Astrocyte of the spinal cord (primary cell): ENCODE data around the gene MAPK1.
"Not testable (repeated sequence)": the region's sequence is repeated elsewhere in the genome, so short reads cannot be mapped to it uniquely, and the experiment has no call there.

ENCODE experiments used
- DNase-seq: peaks from one replicate; pipeline ENCODE4 v3.0.0; 2011; ENCODE audit warnings: low read depth, low spot score
- H3K4me3 ChIP-seq: 2 replicates; pipeline ENCODE4 v1.5.1; 2011; ENCODE audit warnings: low read depth, mild to moderate bottlenecking, low read length, moderate library complexity
- in situ Hi-C: cut with HindIII; loops from 2 replicates; pipeline ENCODE4 v1.10.0; 2017; ENCODE audit warnings: low sequenced_read_pairs
- TF ChIP-seq, protein P1 (sequence below): IDR thresholded peaks from 2 replicates; pipeline ENCODE4 v1.5.1; 2012; ENCODE audit warnings: low read depth, mild to moderate bottlenecking, low read length, inconsistent platforms

The MAPK1 gene

DNA sequence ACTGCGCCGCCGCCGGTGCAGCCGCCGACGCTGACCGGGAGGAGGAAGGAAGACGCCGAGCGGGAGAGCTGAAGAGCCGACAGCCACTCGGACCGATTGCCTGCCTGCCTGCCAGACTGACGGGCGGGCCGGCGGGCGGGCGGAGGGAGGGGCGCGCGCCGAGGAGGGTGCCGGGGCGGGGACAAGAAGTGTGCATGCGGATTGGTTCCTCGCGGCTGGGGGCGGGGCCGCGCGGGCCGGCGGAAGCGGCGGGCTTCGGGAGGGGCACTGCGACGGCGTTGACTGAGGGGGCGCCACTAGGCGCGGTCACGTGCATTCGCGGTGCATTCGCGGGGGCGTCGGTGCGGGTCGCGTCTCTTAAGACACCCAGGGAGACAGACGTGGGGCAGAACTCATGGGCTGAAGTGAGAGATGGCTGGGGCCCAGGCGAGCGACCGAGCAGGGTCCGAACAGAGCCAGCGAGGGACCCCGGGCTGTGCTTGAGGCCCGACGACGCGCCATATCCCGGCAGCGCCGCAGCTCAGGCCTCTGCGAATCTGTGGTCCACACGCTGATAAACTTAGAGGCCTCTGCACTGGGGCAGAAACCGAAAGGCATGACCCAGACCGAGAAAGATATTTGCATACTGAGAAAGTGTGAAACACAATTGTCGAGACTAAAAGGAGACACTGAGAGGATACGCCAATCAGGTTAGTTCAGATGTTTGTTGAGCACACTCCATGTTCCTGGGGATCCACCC, at the start of gene MAPK1:
MAPK1 (minus strand) TSS at position 118 of the 739 bp plus-strand sequence. CDS start 205 bp downstream, outside the sequence.
- TF ChIP-seq, protein P1, sequence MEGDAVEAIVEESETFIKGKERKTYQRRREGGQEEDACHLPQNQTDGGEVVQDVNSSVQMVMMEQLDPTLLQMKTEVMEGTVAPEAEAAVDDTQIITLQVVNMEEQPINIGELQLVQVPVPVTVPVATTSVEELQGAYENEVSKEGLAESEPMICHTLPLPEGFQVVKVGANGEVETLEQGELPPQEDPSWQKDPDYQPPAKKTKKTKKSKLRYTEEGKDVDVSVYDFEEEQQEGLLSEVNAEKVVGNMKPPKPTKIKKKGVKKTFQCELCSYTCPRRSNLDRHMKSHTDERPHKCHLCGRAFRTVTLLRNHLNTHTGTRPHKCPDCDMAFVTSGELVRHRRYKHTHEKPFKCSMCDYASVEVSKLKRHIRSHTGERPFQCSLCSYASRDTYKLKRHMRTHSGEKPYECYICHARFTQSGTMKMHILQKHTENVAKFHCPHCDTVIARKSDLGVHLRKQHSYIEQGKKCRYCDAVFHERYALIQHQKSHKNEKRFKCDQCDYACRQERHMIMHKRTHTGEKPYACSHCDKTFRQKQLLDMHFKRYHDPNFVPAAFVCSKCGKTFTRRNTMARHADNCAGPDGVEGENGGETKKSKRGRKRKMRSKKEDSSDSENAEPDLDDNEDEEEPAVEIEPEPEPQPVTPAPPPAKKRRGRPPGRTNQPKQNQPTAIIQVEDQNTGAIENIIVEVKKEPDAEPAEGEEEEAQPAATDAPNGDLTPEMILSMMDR, result peak; percentile 29
- DNase-seq, result peak; percentile 92
- peak within 1 kb of the TSS; percentile 94 for H3K4me3 ChIP-seq
- in situ Hi-C loops, result no loop called here

DNA sequence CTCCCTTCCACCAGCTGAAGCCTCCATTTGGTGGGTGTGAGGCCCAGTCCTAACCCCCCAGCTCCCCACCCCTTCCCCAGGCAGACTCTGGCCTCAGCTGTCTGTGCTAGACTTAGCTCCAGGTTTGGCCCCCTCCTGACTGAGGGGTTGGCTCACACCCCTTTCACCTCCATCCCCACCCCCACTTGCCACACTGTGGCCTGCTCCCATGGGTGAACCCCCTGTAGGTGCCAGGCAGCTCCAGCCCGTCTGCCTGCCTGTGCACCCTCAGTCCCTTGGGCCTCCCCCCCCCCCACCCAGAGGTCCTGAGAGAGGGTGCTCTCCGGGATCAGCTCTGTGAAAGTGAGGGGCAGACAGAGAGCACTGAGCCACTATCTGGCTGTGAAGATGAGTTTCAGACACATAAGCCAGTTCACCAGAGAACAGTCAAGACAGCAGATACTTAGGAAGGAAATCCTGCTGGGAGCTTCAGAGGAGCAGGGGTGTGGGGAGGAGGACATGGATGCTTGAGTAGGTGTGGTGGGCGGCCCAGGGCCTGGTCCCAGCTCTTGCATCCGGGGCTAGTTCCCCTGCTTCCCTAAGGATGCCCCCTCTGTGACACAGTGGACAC, 49.0 kb upstream of the MAPK1 start:
- TF ChIP-seq, protein P1, result no peak
- in situ Hi-C loops, result no loop called here
- H3K4me3 ChIP-seq, result no peak overlapping the region
- DNase-seq, result no peak

DNA sequence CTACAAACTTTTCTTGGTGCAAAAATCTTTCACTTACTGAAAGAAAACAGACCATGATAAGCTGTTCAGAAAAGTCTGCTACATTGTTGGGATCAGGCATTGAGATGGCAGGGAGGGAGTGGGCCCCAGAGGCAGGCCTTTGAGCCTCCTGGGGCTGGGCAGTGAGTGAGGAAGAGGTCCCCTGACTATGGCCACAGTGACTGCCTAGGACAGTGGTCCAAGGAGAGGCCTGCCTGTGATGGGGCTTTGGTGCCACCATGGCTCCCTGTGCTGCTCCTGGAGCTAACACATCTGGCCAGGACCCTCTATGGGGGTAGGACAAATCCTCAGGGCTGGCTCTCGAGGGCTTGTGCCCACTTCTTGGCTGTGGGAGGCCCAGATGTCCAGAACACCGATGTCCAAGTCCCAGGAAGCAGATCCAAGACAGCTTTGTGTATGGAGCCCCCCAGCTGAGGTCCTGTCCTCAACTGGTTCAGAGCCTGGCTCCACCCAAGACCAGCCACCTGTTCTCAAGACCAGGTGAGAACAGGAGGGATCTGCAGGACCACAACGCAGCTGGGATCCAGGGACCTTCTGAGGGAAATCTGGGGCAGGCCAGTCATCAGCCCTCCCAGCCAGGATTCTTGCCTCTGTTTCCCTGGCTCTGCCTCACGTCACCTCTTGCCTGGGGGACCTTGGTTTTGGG, 48.3 kb upstream of the MAPK1 start:
- TF ChIP-seq, protein P1, result no peak
- DNase-seq, result no peak
- no peak overlapping the region for H3K4me3 ChIP-seq
- in situ Hi-C loops, result no loop called here

DNA sequence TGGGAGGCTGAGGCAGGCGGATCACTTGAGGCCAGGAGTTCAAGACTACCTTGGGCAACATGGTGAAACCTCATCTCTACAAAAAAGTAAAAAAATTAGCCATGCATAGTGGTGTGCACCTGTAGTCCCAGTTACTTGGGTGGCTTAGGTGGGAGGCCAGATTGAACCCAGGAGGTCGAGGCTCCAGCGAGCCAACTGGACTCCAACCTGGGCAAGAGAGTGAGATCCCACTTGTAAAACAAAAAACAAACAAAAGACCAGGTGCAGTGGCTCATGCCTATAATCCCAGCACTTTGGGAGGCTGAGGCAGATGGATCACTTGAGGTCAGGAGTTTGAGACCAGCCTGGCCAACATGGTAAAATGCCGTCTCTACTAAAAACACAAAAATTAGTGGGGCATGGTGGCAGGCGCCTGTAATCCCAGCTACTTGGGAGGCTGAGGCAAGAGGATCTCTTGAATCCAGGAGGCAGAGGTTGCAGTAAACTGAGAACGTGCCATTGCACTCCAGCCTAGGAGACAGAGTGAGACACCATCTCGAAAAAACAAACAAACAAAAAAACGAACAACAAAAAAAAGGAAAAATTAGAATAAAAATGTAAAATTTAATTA, 46.7 kb upstream of the MAPK1 start:
- in situ Hi-C loops, DNase-seq, H3K4me3 ChIP-seq: not testable (repeated sequence)

DNA sequence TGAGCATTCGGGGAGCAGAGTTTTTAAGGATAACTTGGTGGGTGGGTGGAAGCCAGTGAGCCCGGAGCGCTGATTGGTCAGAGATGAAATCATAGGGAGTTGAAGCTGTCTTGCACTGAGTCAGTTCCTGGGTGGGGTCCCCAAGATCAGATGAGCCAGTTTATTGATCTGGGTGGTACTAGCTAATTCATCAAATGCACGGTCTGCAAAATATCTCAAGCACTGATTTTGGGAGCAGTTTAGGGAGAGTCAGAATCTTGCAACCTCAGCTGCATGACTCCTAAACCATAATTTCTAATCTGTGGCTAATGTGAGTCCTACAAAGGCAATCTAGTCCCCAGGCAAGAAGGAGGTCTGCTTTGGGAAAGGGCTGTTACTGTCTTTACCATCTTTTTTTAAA, 42.9 kb upstream of the MAPK1 start:
- DNase-seq, in situ Hi-C loops, H3K4me3 ChIP-seq: not testable (repeated sequence)

DNA sequence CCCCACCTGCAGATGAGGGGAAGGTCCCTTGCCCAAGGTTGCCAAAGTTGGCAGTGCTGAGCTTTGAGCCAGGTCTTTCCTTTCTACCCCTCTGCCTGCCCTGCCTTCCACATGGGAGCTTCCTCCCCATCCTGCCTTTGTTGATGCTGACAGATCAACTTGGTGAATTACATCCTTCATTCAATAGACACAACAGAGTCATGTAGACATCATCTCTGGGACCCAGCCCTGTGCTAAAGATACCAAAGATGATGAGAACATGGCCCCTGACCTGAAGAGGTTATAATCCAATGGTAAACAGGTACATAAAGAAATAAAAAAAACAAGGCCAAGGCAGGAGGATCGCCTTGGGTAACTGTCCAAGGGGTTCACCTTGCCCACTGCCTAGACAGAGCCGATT, 42.4 kb upstream of the MAPK1 start:
- TF ChIP-seq, protein P1, result no peak
- in situ Hi-C loops, result no loop called here
- no peak overlapping the region for H3K4me3 ChIP-seq
- DNase-seq, result no peak

DNA sequence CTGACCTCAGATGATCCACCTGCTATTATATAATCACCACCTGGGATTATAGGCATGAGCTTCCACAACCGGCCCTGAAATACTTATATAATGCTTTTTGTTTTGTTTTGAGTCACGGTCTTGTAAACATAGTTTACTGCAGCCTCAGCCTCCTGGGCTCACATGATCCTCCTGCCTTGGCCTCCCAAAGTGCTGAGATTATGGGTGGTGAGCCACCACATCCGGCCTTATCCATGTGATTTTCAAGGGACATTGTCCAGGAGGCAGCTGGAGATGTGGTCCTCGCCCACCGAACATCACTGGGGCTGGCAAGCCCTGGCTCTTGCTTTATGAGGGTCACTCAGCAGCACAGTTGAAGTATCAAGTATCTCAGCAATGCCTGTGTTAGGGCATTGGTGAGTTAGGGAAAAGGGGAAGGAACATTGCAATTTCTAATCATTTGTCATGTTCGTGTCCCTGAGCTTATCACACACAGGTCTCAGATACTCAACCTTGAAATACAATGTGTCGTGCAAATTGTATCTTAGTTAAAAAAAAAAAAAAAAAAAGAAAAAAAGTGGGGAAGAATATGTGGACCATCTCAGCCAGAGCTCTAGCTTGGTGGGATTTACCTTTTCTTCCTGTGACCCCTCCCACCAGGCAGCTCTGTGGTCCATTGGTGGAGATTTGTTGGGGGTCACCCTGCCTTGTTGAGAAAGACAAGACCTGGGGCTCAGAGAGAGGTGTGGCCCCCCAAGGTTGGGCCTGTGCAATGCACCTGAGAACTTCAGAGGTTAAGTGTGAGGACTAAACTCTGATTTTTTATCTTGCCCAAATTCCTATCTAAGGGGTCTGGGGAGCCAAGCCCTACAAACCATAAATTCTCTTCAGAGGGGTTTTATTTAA, 40.4 kb upstream of the MAPK1 start:
- DNase-seq, result no peak
- in situ Hi-C loops, result no loop called here
- TF ChIP-seq, protein P1, result no peak
- no peak overlapping the region for H3K4me3 ChIP-seq

DNA sequence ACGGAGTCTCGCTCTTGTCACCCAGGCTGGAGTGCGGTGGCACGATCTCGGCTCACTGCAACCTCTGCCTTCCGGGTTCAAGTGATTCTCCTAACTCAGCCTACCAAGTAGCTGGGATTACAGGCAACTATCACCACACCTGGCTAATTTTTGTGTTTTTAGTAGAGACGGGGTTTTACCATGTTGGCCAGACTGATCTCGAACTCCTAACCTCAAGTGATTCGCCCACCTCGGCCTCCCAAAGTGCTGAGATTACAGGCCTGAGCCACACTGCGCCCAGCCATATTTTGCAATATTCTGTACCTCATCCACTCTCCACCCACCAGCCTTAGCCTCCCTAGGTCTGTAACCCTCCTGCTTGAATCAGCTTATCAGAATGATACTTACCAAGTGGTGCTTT, 37.8 kb upstream of the MAPK1 start:
- DNase-seq, H3K4me3 ChIP-seq, in situ Hi-C loops: not testable (repeated sequence)
